Liver (tissue), 9 donors: ENCODE measurements around the gene RILP. TPM values are rescaled to one million over a fixed set of nuclear protein-coding genes. Genes with fewer than 3 reads are reported as not detected.

ENCODE experiments used
- DNase-seq: peaks from one replicate; pipeline ENCODE4 v3.0.0-alpha.2; 2017; ENCODE audit warnings: low spot score
- H3K27ac ChIP-seq, 2 donors: one replicate each; pipeline ENCODE4 v1.7.0; 2013; ENCODE audit warnings: inconsistent platforms in 2 of 2, low read length in 2 of 2, control low read depth in 1 of 2, low read depth in 1 of 2, mild to moderate bottlenecking in 1 of 2
- H3K27me3 ChIP-seq, 4 donors: one replicate each; pipeline versions ENCODE4 v1.6.1 to v1.7.0; 2013; ENCODE audit warnings: low read length in 3 of 4, inconsistent platforms in 1 of 4, mild to moderate bottlenecking in 1 of 4, moderate library complexity in 1 of 4; ENCODE audit not compliant: control insufficient read depth in 4 of 4, insufficient read depth in 4 of 4
- H3K36me3 ChIP-seq, 4 donors: one replicate each; pipeline versions ENCODE4 v1.6.1 to v1.7.0; 2013; ENCODE audit warnings: low read length in 3 of 4, mild to moderate bottlenecking in 3 of 4, low read depth in 1 of 4, moderate library complexity in 1 of 4; ENCODE audit not compliant: control insufficient read depth in 4 of 4, insufficient read depth in 3 of 4
- H3K4me1 ChIP-seq, 4 donors: one replicate each; pipeline versions ENCODE4 v1.6.1 to v1.7.0; 2013; ENCODE audit warnings: low read length in 3 of 4, mild to moderate bottlenecking in 3 of 4, moderate library complexity in 1 of 4; ENCODE audit not compliant: control insufficient read depth in 4 of 4, insufficient read depth in 4 of 4
- H3K4me3 ChIP-seq, 3 donors: one replicate each; pipeline versions ENCODE4 v1.6.1 to v1.7.0; 2013; ENCODE audit warnings: low read length in 3 of 3, control low read depth in 1 of 3, low read depth in 1 of 3, mild to moderate bottlenecking in 1 of 3
- H3K9ac ChIP-seq, 2 donors: one replicate each; pipeline ENCODE4 v1.7.0; 2013; ENCODE audit warnings: low read length in 2 of 2, mild to moderate bottlenecking in 2 of 2, moderate library complexity in 2 of 2, control low read depth in 1 of 2, low read depth in 1 of 2
- H3K9me3 ChIP-seq, 4 donors: one replicate each; pipeline versions ENCODE4 v1.6.1 to v1.7.0; 2013; ENCODE audit warnings: low read length in 3 of 4; ENCODE audit not compliant: control insufficient read depth in 4 of 4
- EGR1 ChIP-seq, 2 donors: IDR thresholded peaks; 2 replicates each; pipeline ENCODE4 v1.6.1; 2016 to 2018; ENCODE audit warnings: antibody characterized with exemption in 2 of 2, low read depth in 2 of 2
- FOXA1 ChIP-seq: IDR thresholded peaks from 2 replicates; pipeline ENCODE4 v1.6.1; 2016; ENCODE audit warnings: antibody characterized with exemption
- FOXA2 ChIP-seq: IDR thresholded peaks from 2 replicates; pipeline ENCODE4 v1.6.1; 2016; ENCODE audit warnings: antibody characterized with exemption
- GABPA ChIP-seq, 2 donors: IDR thresholded peaks in 1 of 2; conservative IDR thresholded peaks in 1 of 2; 2 replicates each; pipeline ENCODE4 v1.6.1; 2016; ENCODE audit warnings: antibody characterized with exemption in 2 of 2, mild to moderate bottlenecking in 1 of 2, moderate library complexity in 1 of 2
- HNF4A ChIP-seq, 2 donors: conservative IDR thresholded peaks; 2 replicates each; pipeline ENCODE4 v1.6.1; 2016; ENCODE audit warnings: antibody characterized with exemption in 2 of 2, mild to moderate bottlenecking in 2 of 2
- HNF4G ChIP-seq: IDR thresholded peaks from 2 replicates; pipeline ENCODE4 v1.6.1; 2016; ENCODE audit warnings: antibody characterized with exemption
- JUND ChIP-seq, 2 donors: IDR thresholded peaks; 2 replicates each; pipeline ENCODE4 v1.6.1; 2016; ENCODE audit warnings: antibody characterized with exemption in 2 of 2
- MAX ChIP-seq: IDR thresholded peaks from 2 replicates; pipeline ENCODE4 v1.6.1; 2016; ENCODE audit warnings: antibody characterized with exemption
- NR2F2 ChIP-seq: IDR thresholded peaks from 2 replicates; pipeline ENCODE4 v1.6.1; 2016; ENCODE audit warnings: antibody characterized with exemption
- RAD21 ChIP-seq, 2 donors: IDR thresholded peaks; 2 replicates each; pipeline ENCODE4 v1.6.1; 2016; ENCODE audit warnings: antibody characterized with exemption in 2 of 2, mild to moderate bottlenecking in 2 of 2
- REST ChIP-seq: IDR thresholded peaks from 2 replicates; pipeline ENCODE4 v1.6.1; 2016; ENCODE audit warnings: antibody characterized with exemption, mild to moderate bottlenecking
- RXRA ChIP-seq, 2 donors: IDR thresholded peaks; 2 replicates each; pipeline ENCODE4 v1.6.1; 2017 to 2018; ENCODE audit warnings: antibody characterized with exemption in 2 of 2, mild to moderate bottlenecking in 1 of 2
- SP1 ChIP-seq: IDR thresholded peaks from 2 replicates; pipeline ENCODE4 v1.6.1; 2018; ENCODE audit warnings: antibody characterized with exemption, mild to moderate bottlenecking
- TAF1 ChIP-seq: conservative IDR thresholded peaks from 2 replicates; pipeline ENCODE4 v1.6.1; 2016; ENCODE audit warnings: antibody characterized with exemption, mild to moderate bottlenecking
- YY1 ChIP-seq: IDR thresholded peaks from 2 replicates; pipeline ENCODE4 v1.6.1; 2016; ENCODE audit warnings: antibody characterized with exemption, mild to moderate bottlenecking
- WGBS: extraction: QIAGEN DNeasy Blood & Tissue Kit; methylation state at CpG from one replicate; pipeline ENCODE4 v1.1.7; 2013; 5-methylcytosine and 5-hydroxymethylcytosine counted together
- polyA plus RNA-seq, 2 donors: library from polyadenylated mRNA; stranded (reverse) in 1 of 2; unstranded in 1 of 2; fragments of 200-250 nt in 1 of 2; fragments of >200 nt in 1 of 2; fragmentation: Nextera tagmentation in 1 of 2; extraction: Ambion mirVana in 1 of 2; gene quantifications; one replicate each; pipeline versions ENCODE4 v1.2.1 to v1.2.3, GENCODE V29; 2013 to 2015
- total RNA-seq, 2 donors: library from RNA; depleted of rRNA; stranded (reverse); fragments of >200 nt; gene quantifications; one replicate each; pipeline ENCODE4 v1.2.3, GENCODE V29; 2014
- TF ChIP-seq, protein P1 (sequence below): IDR thresholded peaks from 2 replicates; pipeline ENCODE4 v1.6.1; 2016; ENCODE audit warnings: antibody characterized with exemption
- TF ChIP-seq, protein P2 (sequence below): IDR thresholded peaks from 2 replicates; pipeline ENCODE4 v1.6.1; 2016; ENCODE audit warnings: antibody characterized with exemption
- TF ChIP-seq, protein P3 (sequence below): fragments of 150-350 bp; IDR thresholded peaks from 2 replicates; pipeline ENCODE4 v1.5.1; 2017; ENCODE audit warnings: improper control_type of control experiment, low read depth, low read length; ENCODE audit not compliant: missing input control
- donor health status: healthy.
- donor health status: healthy.
- donor health status: healthy.
- donor health status: healthy.
- donor health status: healthy.

Gene RILP
- total and polyA plus RNA-seq, 4 donors, result 7.9 to 47.4 (median 22.5) TPM

- peaks cover 6 to 20% (median 13%) of the 10 kb centered on the region in 4 donors for H3K36me3 ChIP-seq
- DNase-seq, result no peak
- no peak overlapping the region for H3K27ac ChIP-seq
- 96% methylated on average over 45 of the region's 45 CpGs for WGBS
- no peak overlapping the region for H3K4me3 ChIP-seq
- H3K4me1 ChIP-seq, result peaks cover 0 to 2% (median under 1%) of the 10 kb centered on the region in 4 donors
- H3K9ac ChIP-seq, result no peak overlapping the region
- no peaks in the 10 kb centered on the region for H3K27me3 ChIP-seq
- TF ChIP-seq HNF4G, result no peak
- no peak for TF ChIP-seq RXRA (IDR thresholded peaks at IDR 0.05)
- TF ChIP-seq GABPA (IDR thresholded peaks at IDR 0.05 in 1 of 2, conservative IDR thresholded peaks at IDR 0.05 in 1 of 2), result no peak
- no peak for TF ChIP-seq EGR1 (IDR thresholded peaks at IDR 0.05; ENCODE audit: low read depth in 2 of 2)
- no peaks in the 10 kb centered on the region for H3K9me3 ChIP-seq
Observed at GRCh38 chr17:1634841-1635650, 14.6 kb downstream of the RILP start.

- no peak overlapping the region for H3K4me3 ChIP-seq
- H3K36me3 ChIP-seq, result peaks cover 3 to 5% (median 4%) of the 10 kb centered on the region in 4 donors
- TF ChIP-seq RXRA (IDR thresholded peaks at IDR 0.05), result no peak
- no peak for TF ChIP-seq MAX
- TF ChIP-seq GABPA (IDR thresholded peaks at IDR 0.05 in 1 of 2, conservative IDR thresholded peaks at IDR 0.05 in 1 of 2), result no peak
- no peak for TF ChIP-seq TAF1
- no peak for TF ChIP-seq FOXA1
- TF ChIP-seq, protein P1, sequence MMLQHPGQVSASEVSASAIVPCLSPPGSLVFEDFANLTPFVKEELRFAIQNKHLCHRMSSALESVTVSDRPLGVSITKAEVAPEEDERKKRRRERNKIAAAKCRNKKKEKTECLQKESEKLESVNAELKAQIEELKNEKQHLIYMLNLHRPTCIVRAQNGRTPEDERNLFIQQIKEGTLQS, result no peak
- no peak for TF ChIP-seq REST
- TF ChIP-seq, protein P2, sequence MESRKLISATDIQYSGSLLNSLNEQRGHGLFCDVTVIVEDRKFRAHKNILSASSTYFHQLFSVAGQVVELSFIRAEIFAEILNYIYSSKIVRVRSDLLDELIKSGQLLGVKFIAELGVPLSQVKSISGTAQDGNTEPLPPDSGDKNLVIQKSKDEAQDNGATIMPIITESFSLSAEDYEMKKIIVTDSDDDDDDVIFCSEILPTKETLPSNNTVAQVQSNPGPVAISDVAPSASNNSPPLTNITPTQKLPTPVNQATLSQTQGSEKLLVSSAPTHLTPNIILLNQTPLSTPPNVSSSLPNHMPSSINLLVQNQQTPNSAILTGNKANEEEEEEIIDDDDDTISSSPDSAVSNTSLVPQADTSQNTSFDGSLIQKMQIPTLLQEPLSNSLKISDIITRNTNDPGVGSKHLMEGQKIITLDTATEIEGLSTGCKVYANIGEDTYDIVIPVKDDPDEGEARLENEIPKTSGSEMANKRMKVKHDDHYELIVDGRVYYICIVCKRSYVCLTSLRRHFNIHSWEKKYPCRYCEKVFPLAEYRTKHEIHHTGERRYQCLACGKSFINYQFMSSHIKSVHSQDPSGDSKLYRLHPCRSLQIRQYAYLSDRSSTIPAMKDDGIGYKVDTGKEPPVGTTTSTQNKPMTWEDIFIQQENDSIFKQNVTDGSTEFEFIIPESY, result no peak
- no peak for TF ChIP-seq YY1
- no peak for TF ChIP-seq NR2F2
- TF ChIP-seq RAD21 (IDR thresholded peaks at IDR 0.05), result no peak
- no peak for TF ChIP-seq SP1
- TF ChIP-seq EGR1 (IDR thresholded peaks at IDR 0.05; ENCODE audit: low read depth in 2 of 2), result no peak
- TF ChIP-seq FOXA2, result no peak
- TF ChIP-seq HNF4G, result no peak
- TF ChIP-seq JUND (IDR thresholded peaks at IDR 0.05), result no peak
- TF ChIP-seq, protein P3, sequence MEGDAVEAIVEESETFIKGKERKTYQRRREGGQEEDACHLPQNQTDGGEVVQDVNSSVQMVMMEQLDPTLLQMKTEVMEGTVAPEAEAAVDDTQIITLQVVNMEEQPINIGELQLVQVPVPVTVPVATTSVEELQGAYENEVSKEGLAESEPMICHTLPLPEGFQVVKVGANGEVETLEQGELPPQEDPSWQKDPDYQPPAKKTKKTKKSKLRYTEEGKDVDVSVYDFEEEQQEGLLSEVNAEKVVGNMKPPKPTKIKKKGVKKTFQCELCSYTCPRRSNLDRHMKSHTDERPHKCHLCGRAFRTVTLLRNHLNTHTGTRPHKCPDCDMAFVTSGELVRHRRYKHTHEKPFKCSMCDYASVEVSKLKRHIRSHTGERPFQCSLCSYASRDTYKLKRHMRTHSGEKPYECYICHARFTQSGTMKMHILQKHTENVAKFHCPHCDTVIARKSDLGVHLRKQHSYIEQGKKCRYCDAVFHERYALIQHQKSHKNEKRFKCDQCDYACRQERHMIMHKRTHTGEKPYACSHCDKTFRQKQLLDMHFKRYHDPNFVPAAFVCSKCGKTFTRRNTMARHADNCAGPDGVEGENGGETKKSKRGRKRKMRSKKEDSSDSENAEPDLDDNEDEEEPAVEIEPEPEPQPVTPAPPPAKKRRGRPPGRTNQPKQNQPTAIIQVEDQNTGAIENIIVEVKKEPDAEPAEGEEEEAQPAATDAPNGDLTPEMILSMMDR, result no peak
- no peak for TF ChIP-seq HNF4A (conservative IDR thresholded peaks at IDR 0.05)
- no peak overlapping the region for H3K9ac ChIP-seq
- H3K4me1 ChIP-seq, result peaks cover 9 to 29% (median 20%) of the 10 kb centered on the region in 4 donors
- H3K27me3 ChIP-seq, result no peaks in the 10 kb centered on the region
- H3K27ac ChIP-seq, result no peak overlapping the region
- DNase-seq, result no peak
- H3K9me3 ChIP-seq, result no peaks in the 10 kb centered on the region
- WGBS, result 88% methylated on average over 4 of the region's 4 CpGs
Observed at GRCh38 chr17:1630662-1631061, 19.0 kb downstream of the RILP start.
